RWPE1 (cell line): ENCODE data around the gene PTN.
A peak's percentile ranks its signal among the peaks of the same experiment; 100 is the strongest.

ENCODE experiments used
- CTCF ChIA-PET: fragments of 350-600 bp; sonication (Branson Sonifier 250); formaldehyde crosslinking; extraction: SDS; loops from one replicate; lab custom pipeline; 2021; lab: Yijun Ruan, JAX
- POLR2A ChIA-PET: fragments of 400-600 bp; formaldehyde crosslinking; extraction: SDS; loops from one replicate; lab custom pipeline; 2020; ENCODE audit warnings: antibody characterized with exemption; ENCODE audit not compliant: low non-redundant PET; lab: Yijun Ruan, JAX
- DNase-seq: peaks from one replicate; pipeline ENCODE4 v3.0.0; 2012; ENCODE audit warnings: low spot score
- H3K27ac ChIP-seq: fragments of 450-650 bp; 2 replicates; pipeline ENCODE4 v1.5.1; 2017
- CTCF ChIP-seq: fragments of 450-650 bp; conservative IDR thresholded peaks from 2 replicates; pipeline ENCODE4 v1.5.1; 2017; ENCODE audit warnings: low read depth, mild to moderate bottlenecking

The PTN gene

GRCh38 chr7:137298464-137298794 lies 45.1 kb downstream of the PTN start:
- ChIA-PET POLR2A (no interaction called here), CTCF (no interaction called here)
- no peak for TF ChIP-seq CTCF
- H3K27ac ChIP-seq = no peak overlapping the region
- DNase-seq = no peak

GRCh38 chr7:137297551-137298463 lies 45.7 kb downstream of the PTN start:
- H3K27ac ChIP-seq = no peak overlapping the region
- POLR2A ChIA-PET = no interaction called here
- CTCF ChIA-PET = no interaction called here
- TF ChIP-seq CTCF = no peak
- no peak for DNase-seq

GRCh38 chr7:137296576-137296975 lies 47.0 kb downstream of the PTN start:
- CTCF ChIA-PET = no interaction called here
- no peak for TF ChIP-seq CTCF
- no peak for DNase-seq
- POLR2A ChIA-PET = no interaction called here
- no peak overlapping the region for H3K27ac ChIP-seq

GRCh38 chr7:137295739-137296324 lies 47.7 kb downstream of the PTN start:
- ChIA-PET CTCF (no interaction called here), POLR2A (no interaction called here)
- no peak for DNase-seq
- no peak for TF ChIP-seq CTCF
- no peak overlapping the region for H3K27ac ChIP-seq

GRCh38 chr7:137289101-137289500 lies 54.4 kb downstream of the PTN start:
- no peak for TF ChIP-seq CTCF
- DNase-seq = no peak
- POLR2A ChIA-PET = no interaction called here
- no peak overlapping the region for H3K27ac ChIP-seq
- CTCF ChIA-PET = no interaction called here

- DNase-seq = no peak
- ChIA-PET CTCF (interaction anchor here (0.6 kb wide), 1 partner anchor 18 kb away, joined by 10 read pairs; no protein-coding TSS in a partner anchor), POLR2A (no interaction called here)
- peak; percentile 17 for TF ChIP-seq CTCF
- H3K27ac ChIP-seq = no peak overlapping the region
Measured at GRCh38 chr7:137287651-137288258, 55.8 kb downstream of the PTN start.
